ENCODE data around the gene TIGD4.

DNA sequence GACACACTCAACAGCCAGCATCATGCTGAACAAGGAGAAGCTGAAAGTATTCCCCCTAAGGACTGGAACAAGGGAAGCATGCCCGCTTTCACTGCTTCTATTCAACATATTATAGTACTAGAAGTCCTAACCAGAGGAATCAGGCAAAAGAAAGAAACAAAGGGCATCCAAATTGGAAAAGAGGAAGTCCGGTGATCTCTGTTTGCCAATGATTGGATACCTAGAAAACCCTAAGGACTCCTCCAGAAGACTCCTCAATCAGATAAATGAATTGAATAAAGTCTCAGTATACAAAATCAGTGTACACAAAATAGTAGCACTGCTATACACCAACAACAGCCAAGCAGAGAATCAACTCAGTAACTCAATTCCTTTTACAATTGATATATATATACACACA, 45.0 kb upstream of the TIGD4 start:
- TF ChIP-seq EZH2 (IDR thresholded peaks at IDR 0.05; ENCODE audit: insufficient read depth, poor library complexity, severe bottlenecking) (no peak), EZH2phosphoT487 (IDR thresholded peaks at IDR 0.05; ENCODE audit: insufficient read depth, low read depth) (no peak)

All from GM23248 (cell line).